ENCODE results near the gene GGT7. TPM values are rescaled to one million over a fixed set of nuclear protein-coding genes. Genes with fewer than 3 reads are reported as not detected.

Gene GGT7
- total and polyA plus RNA-seq, 4 donors: 9.4 to 22.7 (median 12.5) TPM

GRCh38 chr20:34873583-34874093 is 982 bp upstream of the GGT7 start:
- Histone ChIP-seq H3K27me3 (ENCODE audit: control insufficient read depth in 3 of 3, insufficient read depth in 3 of 3, low read length in 2 of 3) (no peaks in the 10 kb centered on the region), H3K36me3 (ENCODE audit: control insufficient read depth in 4 of 4, insufficient read depth in 4 of 4, low read length in 4 of 4) (no peaks in the 10 kb centered on the region), H3K9me3 (ENCODE audit: control insufficient read depth in 4 of 4, insufficient read depth in 3 of 4, low read length in 3 of 4) (no peaks in the 10 kb centered on the region), H3K9ac (ENCODE audit: insufficient read depth in 1 of 2, low read length in 2 of 2) (no peak overlapping the region), H3K4me3 (no peak overlapping the region), H3K4me1 (ENCODE audit: control insufficient read depth in 5 of 5, insufficient read depth in 5 of 5, low read length in 5 of 5) (peaks cover 0 to 24% (median 2%) of the 10 kb centered on the region in 5 donors), H3K27ac (ENCODE audit: low read depth in 1 of 2, low read length in 1 of 2) (no peak overlapping the region)
- 49 to 59% methylated on average over 3 of the region's 3 CpGs for WGBS, 2 donors
- DNase-seq (no peak), ATAC-seq (ENCODE audit: insufficient read depth, low FRiP score) (no peak)
- TF ChIP-seq, protein P1, sequence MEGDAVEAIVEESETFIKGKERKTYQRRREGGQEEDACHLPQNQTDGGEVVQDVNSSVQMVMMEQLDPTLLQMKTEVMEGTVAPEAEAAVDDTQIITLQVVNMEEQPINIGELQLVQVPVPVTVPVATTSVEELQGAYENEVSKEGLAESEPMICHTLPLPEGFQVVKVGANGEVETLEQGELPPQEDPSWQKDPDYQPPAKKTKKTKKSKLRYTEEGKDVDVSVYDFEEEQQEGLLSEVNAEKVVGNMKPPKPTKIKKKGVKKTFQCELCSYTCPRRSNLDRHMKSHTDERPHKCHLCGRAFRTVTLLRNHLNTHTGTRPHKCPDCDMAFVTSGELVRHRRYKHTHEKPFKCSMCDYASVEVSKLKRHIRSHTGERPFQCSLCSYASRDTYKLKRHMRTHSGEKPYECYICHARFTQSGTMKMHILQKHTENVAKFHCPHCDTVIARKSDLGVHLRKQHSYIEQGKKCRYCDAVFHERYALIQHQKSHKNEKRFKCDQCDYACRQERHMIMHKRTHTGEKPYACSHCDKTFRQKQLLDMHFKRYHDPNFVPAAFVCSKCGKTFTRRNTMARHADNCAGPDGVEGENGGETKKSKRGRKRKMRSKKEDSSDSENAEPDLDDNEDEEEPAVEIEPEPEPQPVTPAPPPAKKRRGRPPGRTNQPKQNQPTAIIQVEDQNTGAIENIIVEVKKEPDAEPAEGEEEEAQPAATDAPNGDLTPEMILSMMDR (IDR thresholded peaks at IDR 0.05; ENCODE audit: control extremely low read depth, extremely low read depth): no peak

DNA sequence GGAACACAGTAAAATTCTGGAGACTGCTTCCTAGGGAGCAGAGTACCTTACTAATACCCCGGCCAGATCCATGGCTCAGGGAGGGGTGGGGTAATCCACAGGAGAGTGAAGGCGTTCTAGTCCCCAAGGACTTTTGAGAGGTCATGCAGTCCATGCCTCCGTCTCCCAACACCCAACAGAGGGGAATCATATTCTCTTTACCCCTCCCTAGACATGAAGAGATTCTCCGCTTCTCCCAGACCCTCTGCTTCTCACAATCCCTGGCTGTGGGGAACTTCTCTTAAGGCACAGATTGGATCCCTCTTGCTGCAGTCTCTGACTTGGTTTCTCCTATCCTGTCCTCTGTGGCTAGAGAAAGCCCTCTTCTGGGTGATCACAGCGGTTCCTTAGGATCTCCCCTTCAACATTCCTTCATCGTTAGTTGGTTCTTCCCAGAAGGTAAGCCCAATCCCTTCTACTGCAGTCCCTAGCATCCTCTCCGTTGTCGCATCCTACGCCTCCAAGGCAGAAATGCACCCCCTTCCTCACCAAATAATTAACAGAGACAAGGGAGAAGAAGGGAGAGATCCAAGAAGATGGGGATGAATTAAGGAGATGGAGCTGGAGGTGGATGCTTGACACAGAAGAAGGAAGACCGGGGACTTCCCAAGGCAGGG is 562 bp downstream of the GGT7 start:
- WGBS, 2 donors: 50 to 63% methylated on average over 10 of the region's 10 CpGs
- peaks cover 0 to 24% (median 2%) of the 10 kb centered on the region in 5 donors for H3K4me1 ChIP-seq (ENCODE audit: control insufficient read depth in 5 of 5, insufficient read depth in 5 of 5, low read length in 5 of 5)

DNA sequence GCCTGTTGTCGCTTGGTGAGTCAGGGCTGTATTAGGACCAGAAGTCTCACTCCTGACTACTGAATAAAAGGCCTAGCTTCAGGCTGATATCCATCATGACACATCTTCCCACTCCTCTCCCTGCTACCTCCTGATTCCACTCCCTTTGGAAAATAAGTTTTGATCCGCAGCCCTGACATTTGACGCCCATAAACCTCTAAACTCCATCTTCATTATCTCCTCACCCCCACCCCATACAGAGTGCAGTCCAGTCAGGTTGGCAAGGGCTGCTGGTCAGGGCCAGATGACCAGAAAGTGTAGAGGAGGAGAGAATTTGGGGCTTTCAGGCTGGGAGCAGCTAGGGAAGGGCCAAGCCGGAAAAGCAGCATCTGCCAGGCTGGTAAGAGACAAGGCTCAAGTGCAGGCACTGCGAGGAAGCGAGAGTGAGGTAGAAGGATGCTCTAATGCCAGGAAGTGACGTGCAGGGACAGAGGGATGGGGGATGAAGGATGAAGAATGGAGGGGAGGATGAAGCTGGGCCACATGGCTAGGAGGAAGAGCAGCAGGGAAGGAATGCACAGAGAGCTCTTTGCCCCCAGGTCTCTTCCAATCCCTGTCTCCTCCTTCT is 1.2 kb downstream of the GGT7 start:
- peaks cover 0 to 24% (median 2%) of the 10 kb centered on the region in 5 donors for H3K4me1 ChIP-seq (ENCODE audit: control insufficient read depth in 5 of 5, insufficient read depth in 5 of 5, low read length in 5 of 5)
- no peaks in the 10 kb centered on the region for H3K27me3 ChIP-seq (ENCODE audit: control insufficient read depth in 3 of 3, insufficient read depth in 3 of 3, low read length in 2 of 3)
- H3K4me3 ChIP-seq: no peak overlapping the region
- WGBS, 2 donors: 95 to 96% methylated on average over 7 of the region's 7 CpGs
- H3K9me3 ChIP-seq (ENCODE audit: control insufficient read depth in 4 of 4, insufficient read depth in 3 of 4, low read length in 3 of 4): no peaks in the 10 kb centered on the region
- no peak overlapping the region for H3K9ac ChIP-seq (ENCODE audit: insufficient read depth in 1 of 2, low read length in 2 of 2)
- TF ChIP-seq, protein P1 (IDR thresholded peaks at IDR 0.05; ENCODE audit: control extremely low read depth, extremely low read depth): no peak
- ATAC-seq (ENCODE audit: insufficient read depth, low FRiP score) (no peak), DNase-seq (no peak)
- no peak overlapping the region for H3K27ac ChIP-seq (ENCODE audit: low read depth in 1 of 2, low read length in 1 of 2)
- H3K36me3 ChIP-seq (ENCODE audit: control insufficient read depth in 4 of 4, insufficient read depth in 4 of 4, low read length in 4 of 4): no peaks in the 10 kb centered on the region

More for the DNA sequence above, 562 bp downstream of the GGT7 start:
- Histone ChIP-seq H3K27ac (ENCODE audit: low read depth in 1 of 2, low read length in 1 of 2) (peak overlapping the region; percentile 9 to 55), H3K9me3 (ENCODE audit: control insufficient read depth in 4 of 4, insufficient read depth in 3 of 4, low read length in 3 of 4) (no peaks in the 10 kb centered on the region), H3K4me3 (peak overlapping the region; percentile 61), H3K9ac (ENCODE audit: insufficient read depth in 1 of 2, low read length in 2 of 2) (peak overlapping the region; percentile 28 to 80), H3K36me3 (ENCODE audit: control insufficient read depth in 4 of 4, insufficient read depth in 4 of 4, low read length in 4 of 4) (no peaks in the 10 kb centered on the region), H3K27me3 (ENCODE audit: control insufficient read depth in 3 of 3, insufficient read depth in 3 of 3, low read length in 2 of 3) (no peaks in the 10 kb centered on the region)
- DNase-seq: peak in 2 of 3 donors; percentile 13
- TF ChIP-seq, protein P1 (IDR thresholded peaks at IDR 0.05; ENCODE audit: control extremely low read depth, extremely low read depth): no peak
- ATAC-seq (ENCODE audit: insufficient read depth, low FRiP score): no peak
